ENCODE results near the gene SLC25A47.

- TF ChIP-seq CTCF (IDR thresholded peaks at IDR 0.05; ENCODE audit: low read length) (no peak), EZH2 (optimal IDR thresholded peaks at IDR 0.05; ENCODE audit: low read depth, low read length) (no peak)
Observed at GRCh38 chr14:100307766-100308426, 15.2 kb upstream of the SLC25A47 start.

All from MM.1S (cell line).